Pancreas (tissue), 10 donors: ENCODE results near the gene MAG. TPM values are rescaled to one million over a fixed set of nuclear protein-coding genes. Genes with fewer than 3 reads are reported as not detected.

Experiments used
- ATAC-seq, 4 donors: fragments of 200-7000 bp; cut with Tn5 transposase; one replicate each; pipeline versions ENCODE4 v1.8.0 to v1.9.1; 2020; ENCODE audit warnings: mild to moderate bottlenecking in 4 of 4, moderate library complexity in 4 of 4
- DNase-seq, 6 donors: peaks; one replicate each; pipeline ENCODE4 v3.0.0-alpha.2; 2020
- FAIRE-seq: peaks from 2 replicates; lab custom pipeline; 2012; peaks lifted over from hg19 to GRCh38; lab: Jason Lieb, UNC
- H3K27ac ChIP-seq, 4 donors: fragments of 200-600 bp; sonication (generic); 1 replicate in 3 of 4; 2 replicates in 1 of 4; pipeline versions ENCODE4 v1.5.0 to v1.8.0; 2020
- H3K27me3 ChIP-seq, 4 donors: fragments of 200-600 bp; one replicate each; pipeline ENCODE4 v1.8.0; 2021
- H3K36me3 ChIP-seq, 3 donors: fragments of 200-600 bp; sonication (generic) in 1 of 3; one replicate each; pipeline versions ENCODE4 v1.5.0 to v1.8.0; 2020 to 2021
- H3K4me1 ChIP-seq, 3 donors: fragments of 200-600 bp; one replicate each; pipeline ENCODE4 v1.8.0; 2021
- H3K4me3 ChIP-seq, 4 donors: fragments of 200-600 bp; sonication (generic) in 2 of 4; one replicate each; pipeline versions ENCODE4 v1.5.0 to v1.8.0; 2020 to 2021
- H3K9me3 ChIP-seq, 4 donors: fragments of 200-600 bp; one replicate each; pipeline ENCODE4 v1.8.0; 2021
- CTCF ChIP-seq, 4 donors: fragments of 200-600 bp; sonication (generic) in 3 of 4; IDR thresholded peaks; one replicate each; pipeline versions ENCODE4 v1.5.0 to v1.8.0; 2021; ENCODE audit warnings: antibody characterized with exemption in 4 of 4
- WGBS, 2 donors: extraction: QIAGEN DNeasy Blood & Tissue Kit; methylation state at CpG; one replicate each; pipeline ENCODE4 v1.1.7; 2013; 5-methylcytosine and 5-hydroxymethylcytosine counted together
- intact Hi-C, 3 donors: fragments of 100-400 bp; cut with DNase I; formaldehyde crosslinking; loops; one replicate each; pipeline versions ENCODE4 v1.11.1 to v1.14.2; 2022
- polyA plus RNA-seq, 2 donors: library from polyadenylated mRNA; stranded (reverse); fragments of 200-250 nt; gene quantifications; one replicate each; pipeline ENCODE4 v1.2.3, GENCODE V29; 2013
- total RNA-seq, 6 donors: library from RNA; stranded (reverse); fragmentation: NEBNext Ultra II Directional in 4 of 6; extraction: Animal tissue kit (Norgen Biotek cat#: 25700) in 4 of 6; gene quantifications; one replicate each; pipeline versions ENCODE4 v1.2.1 to v1.2.4, GENCODE V29; 2021 to 2023
- donor health status: healthy with polysubstance abuse.
- donor health status: DM: no; HTN: no; CAD: no; lungs with moderate emphysema.
- donor health status: DM: no; HTN: no; CAD: no.
- donor health status: control.
- donor health status: control.
- donor health status: Bipolar disorder and iron deficiency.
- donor health status: DM: yes; HTN: yes; CAD: no.
- donor health status: DM: no; HTN: no; CAD: no.
- donor health status: DM: no; HTN: no; CAD: no.
- donor health status: DM: yes; HTN: yes; CAD: no.

The MAG gene
- total and polyA plus RNA-seq, 8 donors, result 0.17 to 0.47 TPM; not detected in 6

- DNase-seq, result peak in 1 of 6 donors; percentile 28
- H3K9me3 ChIP-seq, result no peaks in the 10 kb centered on the region
- H3K36me3 ChIP-seq, result peaks cover 0 to 43% (median 8%) of the 10 kb centered on the region in 3 donors
- no peak for TF ChIP-seq CTCF (IDR thresholded peaks at IDR 0.05)
- no peak overlapping the region for H3K4me3 ChIP-seq
- no peak for FAIRE-seq
- H3K4me1 ChIP-seq, result peaks cover 0 to 10% (median 0%) of the 10 kb centered on the region in 3 donors
- H3K27ac ChIP-seq, result no peak overlapping the region
- 93 to 97% methylated on average over 28 of the region's 28 CpGs for WGBS, 2 donors
- no peaks in the 10 kb centered on the region for H3K27me3 ChIP-seq
- ATAC-seq, result no peak
- intact Hi-C loops, result no loop called here
Measured at GRCh38 chr19:35276706-35277281, 15.2 kb upstream of the MAG start.

- Histone ChIP-seq H3K4me3 (no peak overlapping the region), H3K36me3 (peaks cover 0 to 38% (median 7%) of the 10 kb centered on the region in 3 donors), H3K4me1 (peaks cover 0 to 10% (median 0%) of the 10 kb centered on the region in 3 donors), H3K9me3 (no peaks in the 10 kb centered on the region), H3K27ac (no peak overlapping the region), H3K27me3 (no peaks in the 10 kb centered on the region)
- no peak for TF ChIP-seq CTCF (IDR thresholded peaks at IDR 0.05)
- WGBS, 2 donors, result 93% methylated on average over 45 of the region's 45 CpGs
- intact Hi-C loops, result no loop called here
- ATAC-seq (no peak), DNase-seq (peak in 1 of 6 donors; percentile 27), FAIRE-seq (no peak)
Measured at GRCh38 chr19:35278578-35279284, 13.2 kb upstream of the MAG start.

- no peak for DNase-seq
- WGBS, 2 donors, result 81 to 82% methylated on average over 11 of the region's 11 CpGs
Measured at GRCh38 chr19:35279374-35279773, 12.6 kb upstream of the MAG start.

GRCh38 chr19:35279985-35280821, 11.8 kb upstream of the MAG start:
- no peak for TF ChIP-seq CTCF (IDR thresholded peaks at IDR 0.05)
- Histone ChIP-seq H3K4me3 (no peak overlapping the region), H3K9me3 (no peaks in the 10 kb centered on the region), H3K36me3 (peaks cover 0 to 36% (median 7%) of the 10 kb centered on the region in 3 donors), H3K4me1 (peaks cover 0 to 10% (median 0%) of the 10 kb centered on the region in 3 donors), H3K27ac (no peak overlapping the region), H3K27me3 (no peaks in the 10 kb centered on the region)
- WGBS, 2 donors, result 56 to 63% methylated on average over 12 of the region's 12 CpGs
- peak in 1 of 6 donors; percentile 33 for DNase-seq
- intact Hi-C loops, result no loop called here
- ATAC-seq, result peak in 2 of 4 donors; percentile 16 to 28
- FAIRE-seq, result no peak

More at GRCh38 chr19:35279374-35279773, 12.6 kb upstream of the MAG start:
- FAIRE-seq (no peak), ATAC-seq (no peak)
- H3K4me3 ChIP-seq, result no peak overlapping the region
- H3K36me3 ChIP-seq, result peaks cover 0 to 36% (median 7%) of the 10 kb centered on the region in 3 donors
- TF ChIP-seq CTCF (IDR thresholded peaks at IDR 0.05), result no peak
- peaks cover 0 to 10% (median 0%) of the 10 kb centered on the region in 3 donors for H3K4me1 ChIP-seq
- H3K9me3 ChIP-seq, result no peaks in the 10 kb centered on the region
- H3K27ac ChIP-seq, result no peak overlapping the region
- no peaks in the 10 kb centered on the region for H3K27me3 ChIP-seq
- intact Hi-C loops, result no loop called here
